Left lung (tissue), 10 donors: ENCODE results near the gene KEL. TPM values are rescaled to one million over a fixed set of nuclear protein-coding genes. Genes with fewer than 3 reads are reported as not detected.
"Not testable (repeated sequence)": the region's sequence is repeated elsewhere in the genome, so short reads cannot be mapped to it uniquely, and the experiment has no call there.

ENCODE experiments used
- ATAC-seq: fragments of 200-7000 bp; cut with Tn5 transposase; one replicate; pipeline ENCODE4 v1.9.1; 2020; ENCODE audit warnings: moderate library complexity
- DNase-seq, 4 donors: peaks; one replicate each; pipeline ENCODE4 v3.0.0-alpha.2; 2013 to 2020
- H3K27ac ChIP-seq, 2 donors: fragments of 200-600 bp; sonication (generic) in 1 of 2; one replicate each; pipeline versions ENCODE4 v1.5.0 to v1.8.0; 2020 to 2021
- H3K27me3 ChIP-seq, 2 donors: fragments of 200-600 bp; sonication (generic) in 1 of 2; one replicate each; pipeline versions ENCODE4 v1.5.0 to v1.8.0; 2020 to 2021
- H3K36me3 ChIP-seq, 2 donors: fragments of 200-600 bp; sonication (generic) in 1 of 2; one replicate each; pipeline versions ENCODE4 v1.5.0 to v1.8.0; 2020 to 2021
- H3K4me1 ChIP-seq, 2 donors: fragments of 200-600 bp; one replicate each; pipeline ENCODE4 v1.8.0; 2021
- H3K4me3 ChIP-seq, 2 donors: fragments of 200-600 bp; sonication (generic) in 1 of 2; one replicate each; pipeline versions ENCODE4 v1.5.0 to v1.8.0; 2020 to 2021; ENCODE audit warnings: mild to moderate bottlenecking in 1 of 2
- H3K9me3 ChIP-seq, 2 donors: fragments of 200-600 bp; sonication (generic) in 1 of 2; one replicate each; pipeline versions ENCODE4 v1.5.0 to v1.8.0; 2020 to 2021
- CTCF ChIP-seq, 2 donors: fragments of 200-600 bp; sonication (generic) in 1 of 2; IDR thresholded peaks; one replicate each; pipeline versions ENCODE4 v1.5.0 to v1.8.0; 2021; ENCODE audit warnings: antibody characterized with exemption in 2 of 2
- intact Hi-C, 2 donors: fragments of 100-400 bp; cut with DNase I; formaldehyde crosslinking; loops; one replicate each; pipeline versions ENCODE4 v1.11.2 to v1.14.2; 2022
- polyA plus RNA-seq, 6 donors: library from polyadenylated mRNA; unstranded; fragments of 120-200 nt; gene quantifications; one replicate each; pipeline ENCODE4 v1.2.1, GENCODE V29; 2013; ENCODE audit not compliant: insufficient read length in 6 of 6
- total RNA-seq, 2 donors: library from RNA; stranded (reverse); fragmentation: NEBNext Ultra II Directional; extraction: Animal tissue kit (Norgen Biotek cat#: 25700); gene quantifications; one replicate each; pipeline ENCODE4 v1.2.1, GENCODE V29; 2021
- donor health status: DM: no; HTN: yes; CAD: no.
- donor health status: DM: no; HTN: no; CAD: no.

Gene KEL
- total and polyA plus RNA-seq, 8 donors, result 0.58 to 3.1 (median 1.9) TPM

GRCh38 chr7:142997456-142997989 lies 35.4 kb upstream of the KEL start:
- no peaks in the 10 kb centered on the region for H3K36me3 ChIP-seq
- TF ChIP-seq CTCF (IDR thresholded peaks at IDR 0.05), result no peak
- H3K4me1 ChIP-seq, result no peaks in the 10 kb centered on the region
- H3K9me3 ChIP-seq, result no peaks in the 10 kb centered on the region
- ATAC-seq (no peak), DNase-seq (no peak)
- no peak overlapping the region for H3K4me3 ChIP-seq
- intact Hi-C loops, result no loop called here
- no peaks in the 10 kb centered on the region for H3K27me3 ChIP-seq
- no peak overlapping the region for H3K27ac ChIP-seq

- Histone ChIP-seq H3K27me3 (no peaks in the 10 kb centered on the region), H3K4me1 (no peaks in the 10 kb centered on the region), H3K4me3 (no peak overlapping the region), H3K36me3 (no peaks in the 10 kb centered on the region), H3K9me3 (no peaks in the 10 kb centered on the region), H3K27ac (no peak overlapping the region)
- intact Hi-C loops, result no loop called here
- no peak for ATAC-seq
- DNase-seq, result no peak
- no peak for TF ChIP-seq CTCF (IDR thresholded peaks at IDR 0.05)
Measured at GRCh38 chr7:142992427-142992826, 30.3 kb upstream of the KEL start.

- Histone ChIP-seq H3K9me3 (peaks cover 0 to 2% of the 10 kb centered on the region in 2 donors), H3K27ac (no peak overlapping the region), H3K4me3 (no peak overlapping the region), H3K4me1 (no peaks in the 10 kb centered on the region), H3K36me3 (no peaks in the 10 kb centered on the region), H3K27me3 (no peaks in the 10 kb centered on the region)
- intact Hi-C loops, result no loop called here
- DNase-seq, result no peak
- no peak for TF ChIP-seq CTCF (IDR thresholded peaks at IDR 0.05)
- ATAC-seq, result no peak
Measured at GRCh38 chr7:142984297-142984696, 22.1 kb upstream of the KEL start.

- H3K9me3 ChIP-seq, result peaks cover 0 to 2% of the 10 kb centered on the region in 2 donors
- intact Hi-C loops, result no loop called here
- no peaks in the 10 kb centered on the region for H3K36me3 ChIP-seq
- DNase-seq, result no peak
- no peaks in the 10 kb centered on the region for H3K4me1 ChIP-seq
- no peak for TF ChIP-seq CTCF (IDR thresholded peaks at IDR 0.05)
- no peaks in the 10 kb centered on the region for H3K27me3 ChIP-seq
- no peak for ATAC-seq
- no peak overlapping the region for H3K27ac ChIP-seq
- H3K4me3 ChIP-seq, result no peak overlapping the region
Measured at GRCh38 chr7:142983825-142984224, 21.7 kb upstream of the KEL start.

GRCh38 chr7:142978402-142978801 lies 16.2 kb upstream of the KEL start:
- peaks cover 0 to 11% of the 10 kb centered on the region in 2 donors for H3K9me3 ChIP-seq
- H3K27me3 ChIP-seq, ATAC-seq, H3K27ac ChIP-seq, H3K36me3 ChIP-seq, H3K4me3 ChIP-seq, DNase-seq, H3K4me1 ChIP-seq, intact Hi-C loops: not testable (repeated sequence)

GRCh38 chr7:142974626-142975025 lies 12.5 kb upstream of the KEL start:
- no peak for TF ChIP-seq CTCF (IDR thresholded peaks at IDR 0.05)
- Histone ChIP-seq H3K36me3 (no peaks in the 10 kb centered on the region), H3K4me1 (no peaks in the 10 kb centered on the region), H3K27me3 (no peaks in the 10 kb centered on the region), H3K4me3 (no peak overlapping the region), H3K27ac (no peak overlapping the region), H3K9me3 (peaks cover 0 to 8% of the 10 kb centered on the region in 2 donors)
- DNase-seq (no peak), ATAC-seq (no peak)
- intact Hi-C loops, result no loop called here
